IMR-90 (cell line): ENCODE measurements around the gene GBP3. TPM values are rescaled to one million over a fixed set of nuclear protein-coding genes. Genes with fewer than 3 reads are reported as not detected.

ENCODE experiments used
- ATAC-seq: fragments of 200-7000 bp; cut with Tn5 transposase; 2 replicates; pipeline ENCODE4 v1.9.1; 2020; ENCODE audit warnings: low read depth, mild to moderate bottlenecking, moderate library complexity
- BruUV-seq: library from RNA; stranded (reverse); fragments of 400-500 nt; replicated peaks from 2 replicates; lab custom pipeline; 2021; lab: Mats Ljungman, UMichigan
- CTCF ChIA-PET: fragments of 300-600 bp; formaldehyde crosslinking; extraction: SDS; loops from one replicate; lab custom pipeline; 2021; ENCODE audit warnings: antibody characterized with exemption; lab: Yijun Ruan, JAX
- POLR2A ChIA-PET: fragments of 300-600 bp; sonication (Branson Sonifier 250); formaldehyde crosslinking; loops from one replicate; lab custom pipeline; 2022; ENCODE audit warnings: antibody characterized with exemption; ENCODE audit not compliant: unreplicated experiment; lab: Charles Lee
- DNase-seq: peaks from one replicate; pipeline ENCODE4 v3.0.0; 2013
- H2AFZ ChIP-seq: replicated peaks from 2 replicates; pipeline ENCODE3; 2013; ENCODE audit warnings: low read length, mild to moderate bottlenecking; ENCODE audit not compliant: poor library complexity
- H2AK5ac ChIP-seq: 2 replicates; pipeline ENCODE4 v1.6.1; 2013; ENCODE audit warnings: low read depth, low read length, inconsistent platforms
- H2AK9ac ChIP-seq: replicated peaks from 2 replicates; pipeline ENCODE3; 2013; ENCODE audit warnings: mild to moderate bottlenecking, low read depth, low read length, moderate library complexity; ENCODE audit not compliant: poor library complexity
- H2BK120ac ChIP-seq: 2 replicates; pipeline ENCODE4 v1.6.1; 2013; ENCODE audit warnings: low read depth, low read length, inconsistent platforms
- H2BK15ac ChIP-seq: 3 replicates; pipeline ENCODE4 v1.6.1; 2013; ENCODE audit warnings: low read depth, low read length, inconsistent platforms
- H2BK20ac ChIP-seq: 2 replicates; pipeline ENCODE4 v1.6.1; 2013; ENCODE audit warnings: low read depth, mild to moderate bottlenecking, inconsistent platforms, low read length, moderate library complexity
- H2BK5ac ChIP-seq: 2 replicates; pipeline ENCODE4 v1.6.1; 2013; ENCODE audit warnings: mild to moderate bottlenecking, low read depth, low read length, inconsistent platforms; ENCODE audit not compliant: poor library complexity, severe bottlenecking
- H3K14ac ChIP-seq: replicated peaks from 2 replicates; pipeline ENCODE4 v1.6.1; 2013; ENCODE audit warnings: low read depth, low read length, inconsistent platforms
- H3K18ac ChIP-seq: 2 replicates; pipeline ENCODE4 v1.6.1; 2013; ENCODE audit warnings: low read depth, low read length, control low read depth
- H3K23ac ChIP-seq: 2 replicates; pipeline ENCODE4 v1.6.1; 2013; ENCODE audit warnings: low read depth, low read length, inconsistent platforms
- H3K27ac ChIP-seq: 2 replicates; pipeline ENCODE4 v1.5.1; 2013; ENCODE audit warnings: mild to moderate bottlenecking, control low read depth, low read length; ENCODE audit not compliant: insufficient read depth
- H3K27me3 ChIP-seq: 2 replicates; pipeline ENCODE4 v1.6.1; 2013; ENCODE audit warnings: low read length; ENCODE audit not compliant: control insufficient read depth, insufficient read depth
- H3K36me3 ChIP-seq: 2 replicates; pipeline ENCODE4 v1.6.1; 2013; ENCODE audit warnings: low read length, mixed read lengths; ENCODE audit not compliant: control insufficient read depth, insufficient read depth
- H3K4ac ChIP-seq: 2 replicates; pipeline ENCODE4 v1.6.1; 2013; ENCODE audit warnings: low read depth, low read length, inconsistent platforms
- H3K4me1 ChIP-seq: 2 replicates; pipeline ENCODE4 v1.6.1; 2013; ENCODE audit warnings: low read length, mixed read lengths; ENCODE audit not compliant: control insufficient read depth, insufficient read depth
- H3K4me2 ChIP-seq: 2 replicates; pipeline ENCODE4 v1.6.1; 2013; ENCODE audit warnings: low read depth, mild to moderate bottlenecking, control low read depth, low read length, moderate library complexity
- H3K4me3 ChIP-seq: 2 replicates; pipeline ENCODE4 v1.5.1; 2013; ENCODE audit warnings: low read depth, mild to moderate bottlenecking, control low read depth, low read length, moderate library complexity; ENCODE audit not compliant: insufficient read depth
- H3K56ac ChIP-seq: 2 replicates; pipeline ENCODE4 v1.6.1; 2013; ENCODE audit warnings: low read length, inconsistent platforms; ENCODE audit not compliant: insufficient read depth; ENCODE audit errors: extremely low read depth
- H3K79me1 ChIP-seq, 2 experiments: 2 replicates each; pipeline ENCODE4 v1.6.1; 2013; ENCODE audit warnings: low read length in 2 of 2, inconsistent platforms in 1 of 2, low read depth in 1 of 2
- H3K9ac ChIP-seq: 2 replicates; pipeline ENCODE4 v1.6.1; 2013; ENCODE audit warnings: low read depth, low read length, control low read depth
- H3K9me1 ChIP-seq: 2 replicates; pipeline ENCODE4 v1.6.1; 2013; ENCODE audit warnings: low read length, inconsistent platforms; ENCODE audit not compliant: insufficient read depth
- H3K9me3 ChIP-seq: 2 replicates; pipeline ENCODE4 v1.6.1; 2013; ENCODE audit warnings: low read length; ENCODE audit not compliant: control insufficient read depth, insufficient read depth
- H4K20me1 ChIP-seq: 2 replicates; pipeline ENCODE4 v1.6.1; 2013; ENCODE audit warnings: low read length, inconsistent platforms; ENCODE audit not compliant: insufficient read depth
- H4K5ac ChIP-seq: 2 replicates; pipeline ENCODE4 v1.6.1; 2013; ENCODE audit warnings: mild to moderate bottlenecking, low read depth, low read length, control low read depth
- H4K8ac ChIP-seq, 2 experiments: 2 replicates each; pipeline ENCODE4 v1.6.1; 2013; ENCODE audit warnings: low read depth in 2 of 2, low read length in 2 of 2, control low read depth in 1 of 2, inconsistent platforms in 1 of 2
- H4K91ac ChIP-seq: 2 replicates; pipeline ENCODE4 v1.6.1; 2013; ENCODE audit warnings: low read depth, low read length, inconsistent platforms; ENCODE audit not compliant: insufficient read depth
- FOS ChIP-seq: fragments of 150-350 bp; IDR thresholded peaks from 2 replicates; pipeline ENCODE4 v1.6.1; 2016; ENCODE audit warnings: low read depth, low read length
- MXI1 ChIP-seq: IDR thresholded peaks from 2 replicates; pipeline ENCODE4 v1.6.1; 2012; ENCODE audit warnings: low read depth, mild to moderate bottlenecking, low read length, moderate library complexity, borderline replicate concordance
- NFE2L2 ChIP-seq: fragments of 150-350 bp; IDR thresholded peaks from 2 replicates; pipeline ENCODE4 v1.6.1; 2016; ENCODE audit warnings: low read depth, mild to moderate bottlenecking, low read length
- USF2 ChIP-seq: fragments of 150-350 bp; IDR thresholded peaks from 2 replicates; pipeline ENCODE4 v1.6.1; 2017; ENCODE audit warnings: mild to moderate bottlenecking, antibody characterized with exemption, low read length, low read depth
- WGBS, 2 experiments: methylation state at CpG; one replicate each; pipeline versions ENCODE4 v1.1.5 to v1.1.7; 2013; ENCODE audit warnings: missing lambda C conversion rate in 2 of 2; ENCODE audit not compliant: insufficient read length in 1 of 2; ENCODE audit errors: extremely low coverage in 2 of 2; 5-methylcytosine and 5-hydroxymethylcytosine counted together
- dilution Hi-C: fragments of 300-500 bp; cut with HindIII; formaldehyde crosslinking; loops from one replicate; pipeline ENCODE4 v1.14.3; 2018; ENCODE audit warnings: low sequenced_read_pairs; ENCODE audit not compliant: unreplicated experiment
- in situ Hi-C: fragments of 300-500 bp; cut with MboI; formaldehyde crosslinking; loops from 3 replicates; pipeline ENCODE4 v1.14.3; 2019; ENCODE audit warnings: low sequenced_read_pairs, inconsistent platforms, mixed read lengths
- intact Hi-C: fragments of 100-400 bp; cut with micrococcal nuclease; formaldehyde crosslinking; loops from 2 replicates; pipeline ENCODE4 v1.10.0; 2022
- polyA plus RNA-seq, 3 experiments: library from polyadenylated mRNA; depleted of rRNA; stranded (reverse); fragments of >200 nt; gene quantifications; 2 replicates each; pipeline ENCODE4 v1.2.3, GENCODE V29; 2012; ENCODE audit warnings: low replicate concordance in 1 of 3
- total RNA-seq: library from RNA; depleted of rRNA; stranded (reverse); fragments of >200 nt; gene quantifications from 2 replicates; pipeline ENCODE4 v1.2.3, GENCODE V29; 2012

Gene GBP3
- total and polyA plus RNA-seq, 2 of the 4 experiments (the other 2 are of a cell fraction) = 21.9 to 50.0 TPM

GRCh38 chr1:88985032-88985431, 37.6 kb downstream of the GBP3 start:
- TF ChIP-seq FOS (0 out of 2 replicates have a peak, but pooled peaks have one; percentile 7), MXI1 (no peak), USF2 (no peak), NFE2L2 (no peak)
- dilution Hi-C loops (no loop called here), in situ Hi-C loops (no loop called here), intact Hi-C loops (no loop called here)
- ChIA-PET CTCF (interaction anchor here (1.0 to 1.5 kb wide), 5 partner anchors 11 to 101 kb away, joined by 3 to 10 read pairs (median 5); partner anchors contain the start of gene GBP1), POLR2A (interaction anchor here (0.7 kb wide), 1 partner anchor 80 kb away, joined by 6 read pairs; the partner anchor contains the start of gene GBP1)
- Histone ChIP-seq H2BK20ac (no peak overlapping the region), H3K9ac (no peak overlapping the region; the same call in 1 of the 2 replicates), H3K4ac (0 out of 2 replicates have a peak overlapping the region, but pooled peaks have one; percentile 43), H2BK5ac (peak overlapping the region; percentile 9), H2AK5ac (peak overlapping the region; percentile 35; the same call in 1 of the 2 replicates), H4K5ac (peak overlapping the region; percentile 53; the same call in 1 of the 2 replicates), H4K20me1 (peaks cover under 1% of the 10 kb centered on the region; the same call in 1 of the 2 replicates), H3K4me3 (no peak overlapping the region), H3K9me3 (no peaks in the 10 kb centered on the region), H4K8ac (peak overlapping the region; percentile 41 to 43; a peak in 2 of 4 replicates), H3K79me1 (peaks cover 18 to 49% of the 10 kb centered on the region in 2 experiments), H3K27me3 (no peaks in the 10 kb centered on the region), H4K91ac (no peak overlapping the region), H3K14ac (peak overlapping the region; percentile 6), H3K9me1 (peaks cover 6% of the 10 kb centered on the region; the same call in 1 of the 2 replicates), H3K27ac (peak overlapping the region; percentile 60; the same call in 1 of the 2 replicates), H2BK15ac (peak overlapping the region; percentile 18; the same call in 1 of the 3 replicates), H3K36me3 (peaks cover 9% of the 10 kb centered on the region; the same call in 1 of the 2 replicates), H3K18ac (no peak overlapping the region), H3K4me2 (peak overlapping the region; percentile 3), H2AK9ac (peak overlapping the region; percentile 48), H2BK120ac (no peak overlapping the region), H3K23ac (peak overlapping the region; percentile 5; the same call in 1 of the 2 replicates), H2AFZ (peak overlapping the region; percentile 67), H3K56ac (no peak overlapping the region), H3K4me1 (peaks cover 12% of the 10 kb centered on the region)
- no TSS peak for BruUV-seq
- no CpG with 5 or more reads among the region's 1 CpG for WGBS, 2 experiments
- ATAC-seq (peak; percentile 85), DNase-seq (peak; percentile 91)
